ENCODE results near the gene GPR55.

Gene GPR55

GRCh38 chr2:230902180-230902899, 22.7 kb downstream of the GPR55 start:
- DNase-seq (ENCODE audit: extremely low read depth in 1 of 2, low read depth in 1 of 2), result no peak

GRCh38 chr2:230901006-230901405, 24.0 kb downstream of the GPR55 start:
- DNase-seq (ENCODE audit: extremely low read depth in 1 of 2, low read depth in 1 of 2), result no peak

- DNase-seq (ENCODE audit: extremely low read depth in 1 of 2, low read depth in 1 of 2), result no peak
Observed at GRCh38 chr2:230900336-230900995, 24.6 kb downstream of the GPR55 start.

GRCh38 chr2:230899786-230900185, 25.3 kb downstream of the GPR55 start:
- no peak for DNase-seq (ENCODE audit: extremely low read depth in 1 of 2, low read depth in 1 of 2)

- DNase-seq (ENCODE audit: extremely low read depth in 1 of 2, low read depth in 1 of 2), result no peak
Observed at GRCh38 chr2:230899287-230899686, 25.8 kb downstream of the GPR55 start.

- DNase-seq (ENCODE audit: extremely low read depth in 1 of 2, low read depth in 1 of 2), result no peak
Observed at GRCh38 chr2:230898713-230899091, 26.3 kb downstream of the GPR55 start.

- no peak for DNase-seq (ENCODE audit: extremely low read depth in 1 of 2, low read depth in 1 of 2)
Observed at GRCh38 chr2:230898016-230898712, 26.9 kb downstream of the GPR55 start.

GRCh38 chr2:230896346-230897115, 28.5 kb downstream of the GPR55 start:
- DNase-seq (ENCODE audit: extremely low read depth in 1 of 2, low read depth in 1 of 2), result no peak

- DNase-seq (ENCODE audit: extremely low read depth in 1 of 2, low read depth in 1 of 2), result no peak
Observed at GRCh38 chr2:230895536-230896345, 29.3 kb downstream of the GPR55 start.

GRCh38 chr2:230893841-230894781, 30.9 kb downstream of the GPR55 start:
- DNase-seq (ENCODE audit: extremely low read depth in 1 of 2, low read depth in 1 of 2), result no peak

- DNase-seq (ENCODE audit: extremely low read depth in 1 of 2, low read depth in 1 of 2), result no peak
Observed at GRCh38 chr2:230893338-230893737, 31.7 kb downstream of the GPR55 start.

GRCh38 chr2:230891509-230891908, 33.5 kb downstream of the GPR55 start:
- DNase-seq (ENCODE audit: extremely low read depth in 1 of 2, low read depth in 1 of 2), result no peak

- DNase-seq (ENCODE audit: extremely low read depth in 1 of 2, low read depth in 1 of 2), result no peak
Observed at GRCh38 chr2:230891064-230891463, 34.0 kb downstream of the GPR55 start.

GRCh38 chr2:230890646-230891045, 34.4 kb downstream of the GPR55 start:
- DNase-seq (ENCODE audit: extremely low read depth in 1 of 2, low read depth in 1 of 2), result no peak

GRCh38 chr2:230889911-230890601, 35.0 kb downstream of the GPR55 start:
- no peak for DNase-seq (ENCODE audit: extremely low read depth in 1 of 2, low read depth in 1 of 2)

GRCh38 chr2:230888824-230889400, 36.1 kb downstream of the GPR55 start:
- no peak for DNase-seq (ENCODE audit: extremely low read depth in 1 of 2, low read depth in 1 of 2)

- no peak for DNase-seq (ENCODE audit: extremely low read depth in 1 of 2, low read depth in 1 of 2)
Observed at GRCh38 chr2:230887342-230887741, 37.7 kb downstream of the GPR55 start.

GRCh38 chr2:230886671-230887071, 38.4 kb downstream of the GPR55 start:
- no peak for DNase-seq (ENCODE audit: extremely low read depth in 1 of 2, low read depth in 1 of 2)
